HEK293 (cell line): ENCODE measurements around the gene HOXC11.

Experiments used
- SALL2 ChIP-seq: fragments of 450-650 bp; formaldehyde crosslinking; IDR thresholded peaks from 2 replicates; pipeline ENCODE4 v1.5.0; 2017; ENCODE audit warnings: missing biosample characterization, mild to moderate bottlenecking, missing genetic modification characterization, borderline replicate concordance
- ZNF707 ChIP-seq: fragments of 450-650 bp; formaldehyde crosslinking; IDR thresholded peaks from 2 replicates; pipeline ENCODE4 v1.5.1; 2016; ENCODE audit warnings: missing biosample characterization, missing genetic modification characterization
- ZNF76 ChIP-seq: fragments of 450-650 bp; formaldehyde crosslinking; IDR thresholded peaks from 2 replicates; pipeline ENCODE4; 2016; ENCODE audit warnings: low read depth, missing biosample characterization, missing genetic modification characterization, borderline replicate concordance
- ZNF830 ChIP-seq: fragments of 450-650 bp; IDR thresholded peaks from 2 replicates; pipeline ENCODE4 v1.5.0; 2018; ENCODE audit warnings: missing biosample characterization, missing genetic modification characterization, low read depth, mild to moderate bottlenecking, moderate library complexity
- TF ChIP-seq, protein P1 (sequence below): fragments of 450-650 bp; formaldehyde crosslinking; IDR thresholded peaks from 2 replicates; pipeline ENCODE4 v1.5.1; 2016; ENCODE audit warnings: missing biosample characterization, missing genetic modification characterization

DNA sequence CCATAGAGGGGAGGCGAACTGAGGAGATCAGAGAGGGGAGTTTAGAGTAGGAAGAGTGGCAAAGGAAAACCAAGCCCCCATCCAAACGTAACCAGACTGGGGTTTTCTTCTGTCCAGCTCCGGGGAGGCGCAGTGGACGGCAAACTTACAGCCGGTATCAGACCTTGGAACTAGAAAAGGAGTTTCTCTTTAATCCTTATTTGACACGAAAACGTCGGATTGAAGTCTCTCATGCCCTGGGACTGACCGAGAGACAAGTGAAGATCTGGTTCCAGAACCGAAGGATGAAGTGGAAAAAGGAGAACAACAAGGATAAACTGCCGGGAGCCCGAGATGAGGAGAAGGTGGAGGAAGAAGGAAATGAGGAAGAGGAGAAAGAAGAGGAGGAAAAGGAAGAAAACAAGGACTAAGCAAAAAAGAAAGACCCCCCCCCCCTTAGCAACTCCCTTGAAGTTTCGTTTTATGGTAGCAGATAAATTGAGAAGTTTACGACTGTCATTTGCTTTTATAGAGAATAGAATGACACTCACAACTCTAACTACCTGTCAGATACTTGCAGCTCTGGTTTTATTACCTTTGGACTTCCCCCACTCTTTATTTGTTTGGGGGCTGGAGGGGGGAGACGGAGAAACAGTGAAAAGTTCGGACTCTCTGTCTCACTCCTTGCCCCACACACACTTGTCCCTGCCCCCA, 38.2 kb downstream of the HOXC11 start:
- TF ChIP-seq SALL2 (tag by site-specific recombination) (no peak), ZNF707 (tag by site-specific recombination) (no peak), ZNF830 (tag by site-specific recombination) (no peak), ZNF76 (no peak)
- TF ChIP-seq, protein P1, sequence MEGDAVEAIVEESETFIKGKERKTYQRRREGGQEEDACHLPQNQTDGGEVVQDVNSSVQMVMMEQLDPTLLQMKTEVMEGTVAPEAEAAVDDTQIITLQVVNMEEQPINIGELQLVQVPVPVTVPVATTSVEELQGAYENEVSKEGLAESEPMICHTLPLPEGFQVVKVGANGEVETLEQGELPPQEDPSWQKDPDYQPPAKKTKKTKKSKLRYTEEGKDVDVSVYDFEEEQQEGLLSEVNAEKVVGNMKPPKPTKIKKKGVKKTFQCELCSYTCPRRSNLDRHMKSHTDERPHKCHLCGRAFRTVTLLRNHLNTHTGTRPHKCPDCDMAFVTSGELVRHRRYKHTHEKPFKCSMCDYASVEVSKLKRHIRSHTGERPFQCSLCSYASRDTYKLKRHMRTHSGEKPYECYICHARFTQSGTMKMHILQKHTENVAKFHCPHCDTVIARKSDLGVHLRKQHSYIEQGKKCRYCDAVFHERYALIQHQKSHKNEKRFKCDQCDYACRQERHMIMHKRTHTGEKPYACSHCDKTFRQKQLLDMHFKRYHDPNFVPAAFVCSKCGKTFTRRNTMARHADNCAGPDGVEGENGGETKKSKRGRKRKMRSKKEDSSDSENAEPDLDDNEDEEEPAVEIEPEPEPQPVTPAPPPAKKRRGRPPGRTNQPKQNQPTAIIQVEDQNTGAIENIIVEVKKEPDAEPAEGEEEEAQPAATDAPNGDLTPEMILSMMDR (tag by site-specific recombination): no peak
